Measurements from ENCODE around the gene PAX5. TPM values are rescaled to one million over a fixed set of nuclear protein-coding genes. Genes with fewer than 3 reads are reported as not detected.

The PAX5 gene
- total RNA-seq, 1 donor from 2014 or later = not detected

DNA sequence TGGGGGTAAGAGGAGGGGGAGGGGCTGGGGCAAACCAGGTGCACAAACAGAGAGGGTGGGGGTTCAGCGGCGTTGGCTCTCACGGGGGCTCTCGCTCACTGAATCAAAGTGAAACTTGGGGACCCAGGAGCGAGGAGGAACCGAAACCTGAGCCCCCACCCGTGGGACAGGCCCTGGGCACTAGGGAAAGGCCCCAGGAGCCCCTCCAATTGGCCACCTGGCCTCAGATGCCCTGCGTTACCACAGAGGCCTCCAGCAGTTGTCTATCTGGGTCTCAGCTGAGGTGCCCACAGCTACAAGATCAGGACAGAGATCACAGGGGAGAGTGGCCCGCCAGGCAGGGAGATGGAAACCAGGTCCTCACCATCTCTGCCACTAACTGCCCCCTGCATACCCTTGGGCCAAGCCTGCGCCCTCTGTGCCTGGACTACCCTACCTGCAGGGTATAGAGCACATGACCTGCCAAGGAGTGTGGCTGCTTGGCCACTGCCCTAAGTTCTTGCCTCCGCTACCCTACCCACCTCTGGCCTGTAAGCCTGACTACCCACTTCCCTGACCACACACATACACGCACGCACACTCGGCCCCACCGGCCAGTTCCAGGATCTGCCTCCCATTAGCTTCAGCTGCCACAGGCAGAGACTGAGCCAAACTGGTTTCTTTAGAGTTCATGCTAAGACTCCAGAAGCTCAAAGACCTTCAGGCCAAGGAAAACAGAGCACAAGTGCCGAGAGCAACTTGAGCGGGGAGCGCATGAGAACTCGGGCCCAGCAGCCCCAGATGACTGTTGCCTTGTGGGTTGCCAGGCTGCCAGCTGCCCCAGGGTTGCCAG lies 39.9 kb downstream of the PAX5 start:
- ATAC-seq (ENCODE audit: poor library complexity) (no peak), DNase-seq (no peak)
- intact Hi-C loops (cut with DNase I) = no loop called here

DNA sequence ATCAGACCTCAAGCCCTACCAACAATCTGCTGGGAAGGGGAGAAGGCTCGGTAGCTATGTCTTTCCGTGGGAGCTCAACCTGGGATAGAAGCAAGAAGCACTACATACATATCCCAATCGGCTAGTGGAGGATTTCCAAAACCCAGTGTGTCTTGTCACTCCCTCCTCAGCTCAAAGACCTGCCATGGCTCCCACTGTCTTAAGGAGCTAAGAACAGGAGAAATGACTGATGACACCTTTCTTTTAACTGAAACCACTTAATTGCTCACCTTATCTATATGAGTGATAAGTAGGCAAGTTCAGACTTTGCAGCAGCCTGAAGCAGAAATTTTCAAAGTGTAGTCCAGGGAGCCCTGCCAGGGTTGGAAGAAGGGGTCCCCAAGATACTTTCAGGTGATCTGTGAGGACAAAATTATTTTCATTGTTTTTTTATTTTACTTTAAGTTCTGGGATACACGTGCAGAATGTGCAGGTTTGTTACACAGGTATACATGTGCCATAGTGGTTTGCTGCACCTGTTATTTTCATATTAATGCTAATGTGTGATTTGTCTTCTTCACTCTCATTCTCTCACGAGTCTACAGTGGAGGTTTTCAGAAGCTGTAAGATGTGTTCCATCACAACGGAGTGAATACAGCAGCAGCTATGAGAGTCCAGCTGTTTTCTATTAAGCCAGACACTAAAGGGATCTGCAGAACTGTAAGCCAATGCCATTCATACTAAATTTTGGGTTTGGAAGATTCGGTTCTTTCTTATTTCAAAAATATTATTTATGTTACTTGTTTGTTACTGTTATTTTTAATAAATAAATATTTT lies 41.4 kb downstream of the PAX5 start:
- ATAC-seq (ENCODE audit: poor library complexity) (no peak), DNase-seq (no peak)
- intact Hi-C loops (cut with DNase I) = no loop called here

DNA sequence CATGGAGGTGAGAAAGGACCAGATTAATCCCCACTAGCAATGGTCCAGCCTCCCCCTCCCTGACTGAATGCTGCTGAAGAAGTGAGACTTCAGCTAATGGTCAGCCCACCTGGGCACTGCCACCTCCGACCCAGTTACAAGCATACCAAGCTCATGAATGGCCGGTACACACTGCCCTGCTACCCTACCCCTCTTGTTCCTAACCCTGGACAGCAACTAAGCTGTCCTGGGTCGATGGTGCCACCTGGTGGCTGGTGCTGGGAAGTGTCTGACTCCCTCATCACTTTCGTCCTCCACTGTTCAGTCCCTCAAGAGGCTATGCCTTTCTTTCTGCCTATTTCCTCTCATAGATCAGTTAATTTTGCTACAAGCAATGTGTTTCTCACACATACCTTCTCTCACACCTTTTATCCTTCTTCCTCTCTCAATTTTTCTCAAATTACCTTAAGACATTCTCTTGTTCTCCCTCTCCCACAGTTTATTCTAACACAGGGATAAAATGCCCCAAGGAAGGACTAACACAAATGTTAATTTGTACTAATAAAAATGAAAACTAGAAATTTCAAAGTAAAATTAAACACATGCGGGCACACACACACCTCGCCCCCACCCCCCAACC lies 42.4 kb downstream of the PAX5 start:
- intact Hi-C loops (cut with DNase I) = no loop called here
- no peak for DNase-seq
- no peak for ATAC-seq (ENCODE audit: poor library complexity)

DNA sequence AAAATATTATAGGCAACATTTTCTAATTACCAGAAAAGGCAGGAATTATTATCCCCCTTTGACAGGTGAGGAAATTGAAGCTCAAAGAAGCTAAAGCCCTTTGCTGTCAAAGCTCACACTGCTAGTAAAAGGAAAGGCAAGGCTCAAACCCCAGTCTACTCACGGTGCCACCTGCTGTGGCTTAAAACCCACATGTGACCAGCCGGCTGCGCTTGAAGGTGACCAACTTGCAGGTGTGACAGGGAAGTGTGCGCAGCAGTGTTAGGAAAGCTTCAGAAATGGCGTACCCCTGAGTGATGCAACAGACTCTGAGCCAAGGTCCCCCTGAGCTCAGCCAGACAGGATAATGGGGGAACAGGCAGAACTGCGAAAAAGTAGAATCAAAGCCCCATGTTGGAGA lies 45.2 kb downstream of the PAX5 start:
- ATAC-seq (ENCODE audit: poor library complexity) = no peak
- intact Hi-C loops (cut with DNase I) = no loop called here
- no peak for DNase-seq

DNA sequence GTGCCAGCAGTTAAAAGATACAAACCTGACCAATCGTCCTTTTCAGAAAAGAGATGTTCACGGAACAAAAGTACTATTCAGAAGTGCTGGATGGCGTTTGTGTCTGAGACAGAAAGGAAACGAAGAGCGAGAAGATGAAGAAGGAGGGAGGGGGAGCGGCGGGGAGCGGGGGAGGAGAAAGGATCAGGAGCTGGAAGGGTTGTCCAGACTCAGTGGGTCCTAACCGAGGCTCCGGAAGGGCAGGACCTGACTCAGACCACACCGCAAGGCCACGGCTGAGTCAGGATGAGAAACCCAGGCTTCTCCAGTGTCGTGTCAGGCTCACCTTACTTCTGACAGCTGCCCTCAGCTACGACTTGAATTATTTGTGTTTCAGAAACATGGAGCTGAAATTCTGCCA lies 46.2 kb downstream of the PAX5 start:
- intact Hi-C loops (cut with DNase I) = no loop called here
- no peak for DNase-seq
- ATAC-seq (ENCODE audit: poor library complexity) = no peak

DNA sequence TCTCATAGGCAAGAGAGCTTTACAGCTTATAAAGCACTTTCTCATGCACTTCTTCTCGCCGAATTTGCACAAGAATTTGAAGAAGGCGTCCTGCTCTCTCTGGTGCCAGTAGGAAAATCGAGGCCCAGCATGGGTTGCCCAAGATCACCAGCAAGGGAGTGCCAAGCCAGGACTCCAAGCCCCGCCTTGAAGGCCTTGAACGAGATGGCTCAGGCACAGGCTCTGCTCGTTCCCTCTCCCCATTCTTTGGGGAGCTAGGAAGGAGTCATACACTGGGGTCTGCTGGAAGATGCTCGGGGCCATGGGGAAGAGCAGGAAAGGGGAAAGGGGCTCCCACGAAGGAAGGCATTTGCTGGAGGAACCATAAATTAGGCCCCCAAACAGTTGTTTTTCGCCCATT lies 46.7 kb downstream of the PAX5 start:
- intact Hi-C loops (cut with DNase I) = no loop called here
- no peak for DNase-seq
- ATAC-seq (ENCODE audit: poor library complexity) = no peak

DNA sequence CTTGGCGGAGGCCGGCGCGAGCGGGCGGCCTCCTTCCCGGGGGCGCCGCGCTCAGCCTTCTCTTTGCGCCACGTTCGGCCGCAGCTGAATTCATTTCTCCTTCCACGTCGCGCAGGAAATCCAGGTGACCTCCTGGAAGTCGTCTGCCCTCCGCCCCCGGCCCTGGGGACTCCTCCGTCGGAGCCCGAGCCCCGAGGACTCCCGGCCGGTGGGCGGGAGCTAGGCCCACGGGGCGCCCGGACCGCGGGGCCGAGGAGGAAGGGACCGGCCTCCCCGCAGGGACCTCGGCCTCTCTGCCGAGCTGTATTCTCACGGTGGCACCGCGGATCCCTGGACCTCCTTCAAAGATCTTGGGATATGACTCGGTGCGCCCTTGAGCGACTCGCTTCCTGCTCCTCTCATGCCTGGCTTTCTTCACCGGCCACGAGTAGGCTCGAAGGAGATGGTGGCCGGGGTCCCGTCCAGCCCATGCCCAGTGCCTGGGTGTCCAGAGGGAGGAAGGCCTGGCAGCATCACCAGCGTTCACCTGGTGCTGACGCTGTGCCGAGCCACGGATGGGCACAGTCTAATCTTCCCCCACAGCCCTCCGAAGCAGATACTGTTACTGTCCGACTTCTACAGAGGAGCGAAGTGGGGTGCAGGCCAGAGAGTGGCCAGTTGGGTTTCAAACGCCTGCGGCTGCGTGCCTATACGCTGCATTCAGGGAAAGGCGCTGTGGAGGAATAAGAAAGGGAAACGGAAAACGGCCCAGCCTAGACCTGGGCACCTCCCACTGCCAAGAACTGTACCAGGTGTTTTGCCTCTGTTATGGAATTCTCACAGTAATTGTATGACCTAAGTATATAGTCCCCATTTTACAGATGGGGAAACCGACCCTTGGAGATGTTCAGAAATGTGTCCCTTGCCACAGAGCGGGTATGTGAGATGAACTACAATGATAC lies 47.3 kb downstream of the PAX5 start:
- DNase-seq (no peak), ATAC-seq (ENCODE audit: poor library complexity) (no peak)
- intact Hi-C loops (cut with DNase I) = no loop called here

DNA sequence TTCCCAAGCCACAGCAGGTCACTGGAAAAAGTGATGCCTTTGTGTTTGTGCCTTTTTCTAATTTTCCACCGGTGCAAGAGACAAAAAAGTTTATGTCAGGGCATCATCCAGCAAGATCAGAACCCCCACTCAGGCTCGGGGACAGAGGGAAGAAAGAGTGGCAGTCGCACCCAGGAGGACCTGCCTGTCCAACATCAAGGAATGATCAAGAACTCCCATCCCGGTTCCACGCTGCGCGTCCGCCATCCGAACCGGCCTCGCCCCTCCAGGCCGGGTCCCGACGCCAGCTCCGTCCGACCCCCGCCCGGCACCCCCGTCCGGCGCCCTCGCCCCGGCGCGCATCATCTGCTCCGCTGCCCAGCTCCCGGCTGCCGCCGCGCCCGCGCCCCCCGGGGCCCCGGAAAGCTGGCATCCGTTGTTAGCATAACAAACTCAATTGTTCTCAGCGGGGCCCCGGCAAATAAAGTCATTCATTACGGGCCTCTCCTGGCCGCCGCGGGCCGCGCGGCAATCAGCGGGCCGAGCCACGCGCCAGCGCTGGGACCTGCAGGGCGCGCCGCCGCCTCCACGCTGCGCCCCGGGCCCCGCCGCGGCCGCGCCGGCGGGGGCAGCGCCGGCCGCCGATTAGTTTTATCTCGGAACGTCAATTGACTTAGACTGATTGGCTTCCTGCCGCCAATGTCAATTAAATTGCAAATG lies 48.1 kb downstream of the PAX5 start:
- ATAC-seq (ENCODE audit: poor library complexity) (no peak), DNase-seq (no peak)
- intact Hi-C loops (cut with DNase I) = no loop called here

DNA sequence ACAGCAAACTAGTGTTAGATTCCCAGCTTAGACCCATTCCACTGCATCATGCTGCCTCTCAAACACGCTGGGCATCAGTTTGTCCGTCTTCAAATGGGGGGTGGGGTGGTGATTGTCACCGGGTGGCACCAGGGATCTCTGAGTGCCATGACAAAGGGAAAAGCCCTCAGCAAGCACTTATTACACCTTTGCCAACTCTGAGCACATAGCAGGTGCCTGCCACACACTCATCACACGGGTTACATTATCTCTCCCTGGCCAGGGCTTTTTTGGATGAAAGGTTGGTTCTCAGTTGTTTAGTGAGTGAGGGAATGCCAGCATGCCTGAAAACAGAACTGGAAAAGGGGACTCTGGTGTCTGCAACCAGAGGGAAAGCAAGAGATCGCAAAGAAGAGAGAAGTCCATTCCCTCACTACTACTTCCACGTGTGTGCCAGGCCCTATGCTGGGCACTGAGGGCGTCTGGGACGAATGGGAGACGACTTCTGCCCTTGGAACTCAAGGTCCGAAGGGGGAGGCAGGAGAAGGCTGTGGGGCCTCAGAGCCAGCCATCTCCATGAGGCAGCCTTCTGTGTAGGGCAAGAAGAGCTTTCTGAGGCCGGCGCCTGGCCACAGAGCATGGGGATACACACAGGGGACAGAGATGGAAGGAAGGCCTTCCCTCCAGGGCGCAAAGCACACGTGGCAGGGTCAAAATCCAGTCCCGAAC lies 48.9 kb downstream of the PAX5 start:
- no peak for ATAC-seq (ENCODE audit: poor library complexity)
- no peak for DNase-seq
- intact Hi-C loops (cut with DNase I) = no loop called here

DNA sequence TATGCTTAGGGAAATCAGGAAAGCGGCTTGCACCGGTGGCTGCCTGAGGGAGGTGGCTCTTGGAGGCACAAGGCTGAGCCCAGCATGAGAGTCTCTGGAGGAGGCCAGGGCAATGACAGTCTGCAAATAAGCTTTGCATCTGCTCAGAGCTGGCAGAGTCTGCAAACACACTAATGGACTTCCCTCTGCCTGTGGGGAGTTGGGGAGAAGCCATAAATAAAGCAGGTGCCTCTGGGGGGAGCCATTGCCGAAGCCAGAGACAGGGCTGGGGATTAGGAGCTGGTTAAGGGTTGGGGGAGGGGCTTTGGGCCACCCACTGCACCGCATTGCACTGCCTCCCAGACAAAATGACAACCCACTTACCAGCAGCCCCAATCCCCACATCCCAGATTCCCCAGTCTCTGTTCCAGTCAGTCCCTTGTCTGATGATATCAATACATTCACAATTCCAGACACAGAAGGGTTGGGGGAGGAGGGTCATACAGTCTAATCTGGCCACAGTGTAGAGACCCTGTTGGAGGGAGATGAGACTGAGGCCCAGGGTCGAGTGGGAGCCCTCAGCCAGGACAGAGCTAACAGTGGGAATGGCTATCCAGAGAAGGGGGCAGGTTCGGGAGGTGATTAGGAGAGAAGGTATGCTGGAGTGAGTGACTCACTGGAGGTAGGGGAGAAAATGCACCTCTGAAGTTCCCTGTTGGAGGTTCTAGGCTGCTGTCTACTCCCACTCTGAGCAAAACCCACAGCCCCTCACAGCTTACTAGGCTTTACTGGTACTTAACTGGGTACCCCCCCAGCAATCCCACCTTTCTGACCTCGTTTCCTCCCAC lies 53.7 kb downstream of the PAX5 start:
- intact Hi-C loops (cut with DNase I) = no loop called here
- DNase-seq (no peak), ATAC-seq (ENCODE audit: poor library complexity) (no peak)

DNA sequence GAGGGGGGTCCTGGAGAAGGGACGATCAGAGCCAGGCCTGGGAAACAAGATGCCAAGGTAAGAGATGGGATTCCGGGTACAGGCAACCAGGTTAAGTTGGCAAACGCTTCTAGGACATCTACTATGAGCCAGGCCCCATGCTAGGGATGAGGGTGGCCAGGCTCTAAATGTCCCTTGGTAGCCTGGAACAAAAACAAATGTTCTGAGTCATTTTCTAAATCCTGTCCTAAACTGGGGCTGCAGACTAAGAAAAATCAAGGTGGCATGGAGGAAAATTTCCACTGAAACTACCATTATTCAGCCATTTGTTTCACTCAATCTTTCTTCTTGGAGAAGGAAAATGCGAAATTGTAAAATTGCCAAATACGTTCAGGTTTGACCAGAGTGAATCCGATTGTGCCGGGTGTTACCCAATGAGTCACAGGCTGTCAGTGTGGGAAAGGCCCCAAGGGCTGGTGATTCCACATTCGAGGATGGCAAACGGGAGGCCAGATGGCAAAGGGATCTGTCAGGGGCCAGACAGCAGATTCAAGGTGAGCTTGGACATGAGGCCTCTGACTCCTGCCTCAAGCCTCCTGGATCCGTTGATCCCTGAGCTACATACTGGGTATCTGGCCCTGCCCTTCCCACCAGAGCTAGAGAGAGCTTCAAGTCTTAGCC lies 57.6 kb downstream of the PAX5 start:
- ATAC-seq (ENCODE audit: poor library complexity) (no peak), DNase-seq (no peak)
- intact Hi-C loops (cut with DNase I) = no loop called here

DNA sequence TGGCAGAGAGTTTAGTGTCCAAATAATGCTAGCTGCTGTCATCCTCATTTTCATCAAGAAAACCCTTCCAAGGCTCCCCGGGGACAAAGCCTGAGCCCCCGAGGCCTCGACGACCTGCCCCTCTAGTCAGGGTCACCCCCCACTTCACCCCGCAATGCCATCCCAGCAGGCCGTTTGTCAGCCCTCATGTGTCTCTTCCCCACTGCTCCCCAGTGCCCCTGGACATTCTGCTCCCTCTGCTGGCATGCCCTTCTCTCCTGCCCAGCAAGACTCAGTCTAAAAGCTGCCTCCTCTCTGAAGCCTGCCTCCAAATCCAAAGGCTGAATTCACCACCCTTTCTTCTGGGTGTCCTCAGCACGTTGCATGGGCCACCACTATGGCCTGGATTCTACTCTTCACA lies 59.3 kb downstream of the PAX5 start:
- ATAC-seq (ENCODE audit: poor library complexity) (no peak), DNase-seq (no peak)
- intact Hi-C loops (cut with DNase I) = no loop called here

DNA sequence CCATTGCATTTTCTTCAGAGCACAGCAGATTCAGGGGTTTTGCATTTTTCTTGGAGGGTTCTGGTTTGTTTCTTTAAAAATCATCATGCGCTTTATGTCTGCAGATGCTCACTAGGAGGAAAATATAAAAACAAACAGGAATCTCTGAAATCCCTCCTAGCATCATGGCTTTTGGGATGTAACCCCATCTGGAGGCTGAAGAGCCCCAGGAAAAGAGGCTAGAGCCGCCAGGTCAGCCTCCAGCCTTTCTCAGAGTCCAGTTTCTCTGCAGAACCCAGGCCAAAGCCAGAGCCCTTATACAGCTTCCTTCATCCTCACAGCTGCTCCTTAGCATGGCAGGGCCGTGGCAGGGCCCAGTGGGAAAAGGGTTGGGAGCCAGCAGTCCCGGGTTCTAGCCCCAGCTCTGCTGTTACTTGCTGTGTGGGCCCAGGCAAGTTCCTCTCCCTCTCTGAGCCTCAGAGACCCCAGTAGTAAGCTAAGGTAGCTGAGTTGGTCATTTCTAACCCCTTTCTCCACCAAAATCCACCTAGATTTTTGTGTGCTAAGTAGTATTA lies 62.1 kb downstream of the PAX5 start:
- ATAC-seq (ENCODE audit: poor library complexity) (no peak), DNase-seq (no peak)
- intact Hi-C loops (cut with DNase I) = no loop called here

DNA sequence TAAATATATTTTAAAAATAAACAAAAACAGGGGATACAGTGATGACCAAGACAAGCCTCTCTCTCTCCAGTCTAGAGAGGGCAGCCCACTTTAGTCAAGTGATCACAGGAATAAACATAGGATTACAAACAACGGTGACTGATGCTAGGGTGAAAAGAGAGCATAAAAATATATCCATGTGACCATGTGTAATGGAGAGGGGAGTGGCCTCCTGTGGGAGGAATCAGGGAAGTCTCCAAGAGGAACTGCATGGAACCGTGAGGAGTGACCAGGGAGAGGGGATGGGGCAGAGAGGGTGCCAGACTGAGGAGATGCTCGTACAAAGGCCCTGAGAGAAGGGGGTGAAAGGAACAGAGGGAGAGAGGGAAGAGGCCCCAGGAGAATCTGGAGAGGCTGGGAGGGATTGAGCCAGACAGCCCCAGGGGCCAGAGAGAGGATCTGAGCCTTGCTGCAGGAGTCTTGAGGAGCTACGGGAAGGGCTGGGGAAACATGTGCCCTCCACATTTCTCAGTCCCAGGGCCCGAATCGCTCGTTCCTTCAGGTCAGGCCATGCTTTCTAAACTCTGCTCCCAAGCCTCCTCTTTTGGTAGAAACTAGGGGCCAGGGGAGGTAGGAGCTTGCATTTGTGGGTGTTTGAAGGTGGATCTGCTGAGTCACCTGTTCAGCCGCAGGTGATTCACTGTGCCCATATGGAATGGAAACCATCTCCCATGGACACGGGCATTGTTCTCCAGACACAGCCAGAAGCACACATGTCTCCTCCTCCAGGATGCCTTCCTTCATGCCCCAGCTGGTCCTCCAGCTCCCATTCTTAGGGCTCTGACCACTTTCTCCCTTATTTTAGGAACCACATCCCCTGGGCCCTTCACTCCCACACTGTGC lies 63.8 kb downstream of the PAX5 start:
- intact Hi-C loops (cut with DNase I) = no loop called here
- DNase-seq (no peak), ATAC-seq (ENCODE audit: poor library complexity) (no peak)

DNA sequence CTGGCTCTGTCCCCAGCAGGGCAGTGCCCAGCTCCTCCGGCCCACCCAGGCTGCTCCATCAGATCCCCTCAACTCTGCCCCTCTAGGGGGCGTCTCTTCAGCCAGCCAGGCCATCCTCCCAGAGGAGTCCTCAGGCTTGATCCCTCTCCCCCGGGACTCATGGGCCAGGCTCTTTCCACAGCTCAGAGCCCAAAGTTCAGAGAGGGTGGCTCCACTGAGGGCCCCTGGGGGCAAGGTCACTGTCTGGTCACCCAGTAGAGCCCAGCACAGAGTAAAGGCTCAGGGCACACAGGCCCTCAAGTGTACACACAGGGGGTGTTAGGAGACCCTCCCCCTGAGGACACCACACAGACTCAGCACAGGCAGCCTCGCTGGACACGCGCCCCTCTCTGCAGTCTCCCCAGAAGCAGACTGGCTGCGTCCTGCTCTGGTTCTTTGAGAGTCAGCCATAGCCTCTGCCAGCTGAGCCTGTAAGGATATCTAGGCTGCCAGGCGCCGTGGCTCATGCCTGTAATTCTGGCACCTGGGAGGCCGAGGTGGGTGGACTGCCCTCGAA lies 64.8 kb downstream of the PAX5 start:
- intact Hi-C loops (cut with DNase I) = no loop called here
- no peak for DNase-seq
- no peak for ATAC-seq (ENCODE audit: poor library complexity)

Measured in Right ventricle myocardium superior (tissue), 1 donor.